ENCODE measurements around the gene CDH2. TPM values are rescaled to one million over a fixed set of nuclear protein-coding genes. Genes with fewer than 3 reads are reported as not detected.

Gene CDH2
- total and polyA plus RNA-seq, 9 donors, result 2.9 to 78.3 (median 11.2) TPM

DNA sequence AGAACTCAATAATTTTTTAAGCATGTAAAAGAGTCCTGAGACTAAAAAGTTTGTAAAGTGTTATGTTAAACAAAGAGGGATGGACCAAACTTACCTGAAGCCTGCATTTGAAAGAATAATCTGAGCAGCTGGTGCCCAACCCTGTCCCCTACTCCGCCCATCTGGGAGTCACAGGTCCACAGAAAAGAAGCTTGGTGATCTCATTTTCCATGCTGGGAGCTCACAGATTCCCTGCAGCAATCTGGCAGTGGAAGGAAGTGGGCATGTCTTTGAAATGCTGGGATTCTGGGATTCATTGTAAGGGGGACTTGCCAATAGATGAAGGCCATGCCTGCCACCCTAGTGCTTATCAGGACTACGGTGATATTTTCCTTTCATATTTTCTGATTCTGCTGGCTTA, 17.9 kb downstream of the CDH2 start:
- Histone ChIP-seq H3K4me3 (no peak overlapping the region), H3K9me3 (no peaks in the 10 kb centered on the region), H3K36me3 (no peaks in the 10 kb centered on the region), H3K27me3 (no peaks in the 10 kb centered on the region), H3K4me1 (ENCODE audit: insufficient read depth) (peaks cover 6% of the 10 kb centered on the region), H3K27ac (no peak overlapping the region)
- 80 to 84% (median 83%) methylated on average over 2 of the region's 2 CpGs for WGBS, 3 donors
- intact Hi-C loops (cut with DNase I), result no loop called here
- no peak for DNase-seq
- TF ChIP-seq EP300 (IDR thresholded peaks at IDR 0.05) (no peak), POLR2A (IDR thresholded peaks at IDR 0.05) (no peak)
- TF ChIP-seq, protein P1, sequence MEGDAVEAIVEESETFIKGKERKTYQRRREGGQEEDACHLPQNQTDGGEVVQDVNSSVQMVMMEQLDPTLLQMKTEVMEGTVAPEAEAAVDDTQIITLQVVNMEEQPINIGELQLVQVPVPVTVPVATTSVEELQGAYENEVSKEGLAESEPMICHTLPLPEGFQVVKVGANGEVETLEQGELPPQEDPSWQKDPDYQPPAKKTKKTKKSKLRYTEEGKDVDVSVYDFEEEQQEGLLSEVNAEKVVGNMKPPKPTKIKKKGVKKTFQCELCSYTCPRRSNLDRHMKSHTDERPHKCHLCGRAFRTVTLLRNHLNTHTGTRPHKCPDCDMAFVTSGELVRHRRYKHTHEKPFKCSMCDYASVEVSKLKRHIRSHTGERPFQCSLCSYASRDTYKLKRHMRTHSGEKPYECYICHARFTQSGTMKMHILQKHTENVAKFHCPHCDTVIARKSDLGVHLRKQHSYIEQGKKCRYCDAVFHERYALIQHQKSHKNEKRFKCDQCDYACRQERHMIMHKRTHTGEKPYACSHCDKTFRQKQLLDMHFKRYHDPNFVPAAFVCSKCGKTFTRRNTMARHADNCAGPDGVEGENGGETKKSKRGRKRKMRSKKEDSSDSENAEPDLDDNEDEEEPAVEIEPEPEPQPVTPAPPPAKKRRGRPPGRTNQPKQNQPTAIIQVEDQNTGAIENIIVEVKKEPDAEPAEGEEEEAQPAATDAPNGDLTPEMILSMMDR (IDR thresholded peaks at IDR 0.05), result no peak

DNA sequence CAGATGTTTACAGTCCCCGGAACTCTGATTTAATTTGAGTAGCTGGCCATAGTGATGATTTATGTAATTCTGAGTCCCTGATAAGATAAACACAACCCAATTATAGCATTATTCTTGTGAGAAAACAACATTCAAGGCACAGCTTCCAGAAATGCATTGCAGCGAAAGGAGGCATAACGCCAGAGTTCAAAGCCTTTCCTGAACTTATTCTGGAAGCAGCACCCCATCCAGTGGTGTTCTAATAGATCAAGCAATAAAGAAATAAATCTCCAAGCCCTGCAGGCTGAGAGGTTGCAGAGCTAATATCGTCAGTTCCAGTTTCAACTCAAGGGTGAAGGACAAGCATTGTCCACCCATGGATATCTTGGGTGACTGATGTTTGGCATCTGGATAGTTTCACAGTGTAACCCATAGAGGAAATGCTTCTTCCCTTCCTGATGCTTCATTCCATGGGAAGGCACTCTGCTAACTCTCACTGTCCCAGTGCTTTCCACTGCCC, 18.8 kb downstream of the CDH2 start:
- no peak overlapping the region for H3K4me3 ChIP-seq
- H3K27ac ChIP-seq, result no peak overlapping the region
- intact Hi-C loops (cut with DNase I), result no loop called here
- no peaks in the 10 kb centered on the region for H3K36me3 ChIP-seq
- H3K4me1 ChIP-seq (ENCODE audit: insufficient read depth), result peaks cover 4% of the 10 kb centered on the region
- TF ChIP-seq POLR2A (IDR thresholded peaks at IDR 0.05), result no peak
- TF ChIP-seq, protein P1 (IDR thresholded peaks at IDR 0.05), result peak in 1 of 3 donors; percentile 13
- no peak for TF ChIP-seq EP300 (IDR thresholded peaks at IDR 0.05)
- H3K9me3 ChIP-seq, result no peaks in the 10 kb centered on the region
- DNase-seq, result peak in 1 of 5 donors; percentile 21
- WGBS, 3 donors, result 3 to 7% (median 4%) methylated on average over 4 of the region's 4 CpGs
- H3K27me3 ChIP-seq, result no peaks in the 10 kb centered on the region

DNA sequence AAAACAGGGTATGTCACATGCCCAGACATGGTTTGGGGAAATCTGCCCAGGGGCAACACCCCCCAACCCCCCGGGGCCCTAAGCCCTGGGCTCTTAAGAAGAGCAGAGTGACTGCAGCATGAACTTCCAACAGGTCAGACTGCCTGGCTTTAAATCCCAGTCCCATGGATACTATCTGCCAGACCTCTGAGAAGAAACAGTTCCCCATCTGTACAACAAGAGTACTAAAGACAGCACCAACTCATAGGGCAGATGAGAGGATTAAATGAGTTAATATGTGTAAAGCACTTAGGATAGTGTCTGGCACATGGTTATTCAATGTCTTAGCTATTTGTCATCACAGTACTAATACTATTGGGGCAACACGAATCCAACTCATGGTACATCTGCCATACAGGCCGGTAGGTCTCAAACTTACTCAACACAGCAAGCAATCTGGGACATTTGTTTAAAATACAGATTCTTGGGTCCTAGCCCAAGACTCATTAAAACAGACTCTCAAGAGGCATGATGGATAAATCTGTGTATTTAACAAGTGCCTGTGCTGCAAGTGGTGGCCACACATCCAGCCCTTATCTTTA, 23.4 kb downstream of the CDH2 start:
- Histone ChIP-seq H3K27ac (no peak overlapping the region), H3K4me1 (ENCODE audit: insufficient read depth) (peaks cover 6% of the 10 kb centered on the region), H3K27me3 (no peaks in the 10 kb centered on the region), H3K4me3 (no peak overlapping the region), H3K9me3 (no peaks in the 10 kb centered on the region), H3K36me3 (no peaks in the 10 kb centered on the region)
- no peak for TF ChIP-seq EP300 (IDR thresholded peaks at IDR 0.05)
- TF ChIP-seq POLR2A (IDR thresholded peaks at IDR 0.05), result no peak
- TF ChIP-seq, protein P1 (IDR thresholded peaks at IDR 0.05), result no peak
- intact Hi-C loops (cut with DNase I), result no loop called here
- WGBS, 3 donors, result 71 to 83% (median 80%) methylated on average over 3 of the region's 3 CpGs
- DNase-seq, result no peak

GRCh38 chr18:28152754-28153153, 24.2 kb downstream of the CDH2 start:
- no peak overlapping the region for H3K4me3 ChIP-seq
- H3K9me3 ChIP-seq, result no peaks in the 10 kb centered on the region
- TF ChIP-seq, protein P1 (IDR thresholded peaks at IDR 0.05), result no peak
- TF ChIP-seq POLR2A (IDR thresholded peaks at IDR 0.05) (no peak), EP300 (IDR thresholded peaks at IDR 0.05) (no peak)
- H3K4me1 ChIP-seq (ENCODE audit: insufficient read depth), result peaks cover 3% of the 10 kb centered on the region
- no peaks in the 10 kb centered on the region for H3K36me3 ChIP-seq
- 62 to 81% (median 76%) methylated on average over 3 of the region's 3 CpGs for WGBS, 3 donors
- no peaks in the 10 kb centered on the region for H3K27me3 ChIP-seq
- H3K27ac ChIP-seq, result no peak overlapping the region
- DNase-seq, result no peak
- intact Hi-C loops (cut with DNase I), result no loop called here

Measured in ovary (tissue), 9 donors.